Fibroblast of mammary gland (primary cell): ENCODE measurements around the gene MED15.

Experiments
- DNase-seq: peaks from one replicate; pipeline ENCODE4 v3.0.0-alpha.2; 2010; ENCODE audit warnings: low read depth
- H3K4me3 ChIP-seq: 2 replicates; pipeline ENCODE4 v1.5.1; 2011; ENCODE audit warnings: low read depth, mild to moderate bottlenecking, low read length, moderate library complexity; ENCODE audit not compliant: control insufficient read depth
- TF ChIP-seq, protein P1 (sequence below): conservative IDR thresholded peaks from 2 replicates; pipeline ENCODE4 v1.5.1; 2011; ENCODE audit warnings: low read depth, low read length, inconsistent platforms; ENCODE audit not compliant: control insufficient read depth, insufficient read depth

Gene MED15

DNA sequence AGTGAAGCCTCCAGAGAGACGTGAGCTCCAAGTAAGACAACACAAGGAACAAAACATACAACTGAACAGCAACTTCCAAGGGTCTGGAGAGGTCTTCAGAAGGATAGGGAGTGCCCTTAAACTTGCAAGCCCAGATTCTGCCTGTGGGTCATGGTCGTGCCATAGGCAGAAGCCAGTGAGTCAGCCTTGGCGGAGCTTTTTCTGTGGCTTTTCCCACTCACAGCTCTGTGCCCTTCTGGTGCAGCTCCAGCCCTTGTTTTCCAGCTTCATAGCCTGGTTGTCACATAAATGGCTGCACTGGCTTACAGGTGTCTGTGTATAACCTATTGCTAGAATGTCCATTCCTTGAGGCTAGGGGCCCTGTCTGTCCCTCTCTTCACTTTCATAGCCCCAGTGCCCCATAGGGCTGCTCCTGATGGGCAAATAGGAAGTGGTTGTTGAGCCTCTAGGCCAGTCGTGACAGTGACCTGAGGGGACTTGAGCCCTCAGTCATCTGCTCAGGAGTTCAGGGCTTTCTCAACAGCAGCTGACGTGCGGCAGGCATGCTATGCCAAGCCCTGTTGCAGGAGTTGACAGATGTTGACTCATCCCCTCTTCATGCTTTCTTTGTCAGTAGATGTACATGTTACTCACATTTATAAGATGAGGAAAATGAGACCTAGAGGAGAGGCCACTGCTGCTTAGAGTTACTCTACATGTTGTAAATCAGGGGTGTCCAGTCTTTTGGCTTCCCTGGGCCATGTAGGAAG is 7.4 kb downstream of the MED15 start:
- TF ChIP-seq, protein P1, sequence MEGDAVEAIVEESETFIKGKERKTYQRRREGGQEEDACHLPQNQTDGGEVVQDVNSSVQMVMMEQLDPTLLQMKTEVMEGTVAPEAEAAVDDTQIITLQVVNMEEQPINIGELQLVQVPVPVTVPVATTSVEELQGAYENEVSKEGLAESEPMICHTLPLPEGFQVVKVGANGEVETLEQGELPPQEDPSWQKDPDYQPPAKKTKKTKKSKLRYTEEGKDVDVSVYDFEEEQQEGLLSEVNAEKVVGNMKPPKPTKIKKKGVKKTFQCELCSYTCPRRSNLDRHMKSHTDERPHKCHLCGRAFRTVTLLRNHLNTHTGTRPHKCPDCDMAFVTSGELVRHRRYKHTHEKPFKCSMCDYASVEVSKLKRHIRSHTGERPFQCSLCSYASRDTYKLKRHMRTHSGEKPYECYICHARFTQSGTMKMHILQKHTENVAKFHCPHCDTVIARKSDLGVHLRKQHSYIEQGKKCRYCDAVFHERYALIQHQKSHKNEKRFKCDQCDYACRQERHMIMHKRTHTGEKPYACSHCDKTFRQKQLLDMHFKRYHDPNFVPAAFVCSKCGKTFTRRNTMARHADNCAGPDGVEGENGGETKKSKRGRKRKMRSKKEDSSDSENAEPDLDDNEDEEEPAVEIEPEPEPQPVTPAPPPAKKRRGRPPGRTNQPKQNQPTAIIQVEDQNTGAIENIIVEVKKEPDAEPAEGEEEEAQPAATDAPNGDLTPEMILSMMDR = no peak
- no peak overlapping the region for H3K4me3 ChIP-seq

DNA sequence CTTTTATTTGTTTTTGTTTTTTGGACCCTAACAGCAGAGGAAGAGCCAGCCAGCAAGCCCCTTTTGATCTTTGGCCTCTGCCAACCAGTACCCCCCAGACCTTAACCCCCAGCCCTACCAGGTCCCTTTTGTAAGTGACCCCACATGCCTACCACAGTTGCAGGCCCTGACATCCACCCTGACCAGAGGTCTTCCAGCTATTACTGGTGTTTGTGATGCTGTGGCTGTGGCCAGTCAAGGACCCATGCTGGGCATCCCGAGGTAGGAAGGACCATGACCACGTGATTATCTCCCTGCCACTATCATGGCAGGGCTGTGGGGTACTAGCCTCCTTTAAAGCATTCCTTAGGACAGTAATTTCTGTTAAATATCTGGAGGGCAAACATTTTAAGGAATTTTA is 9.0 kb downstream of the MED15 start:
- no peak for DNase-seq
- TF ChIP-seq, protein P1 = no peak
- H3K4me3 ChIP-seq = no peak overlapping the region

More for the DNA sequence above, 7.4 kb downstream of the MED15 start:
- peak; percentile 95 for DNase-seq

DNA sequence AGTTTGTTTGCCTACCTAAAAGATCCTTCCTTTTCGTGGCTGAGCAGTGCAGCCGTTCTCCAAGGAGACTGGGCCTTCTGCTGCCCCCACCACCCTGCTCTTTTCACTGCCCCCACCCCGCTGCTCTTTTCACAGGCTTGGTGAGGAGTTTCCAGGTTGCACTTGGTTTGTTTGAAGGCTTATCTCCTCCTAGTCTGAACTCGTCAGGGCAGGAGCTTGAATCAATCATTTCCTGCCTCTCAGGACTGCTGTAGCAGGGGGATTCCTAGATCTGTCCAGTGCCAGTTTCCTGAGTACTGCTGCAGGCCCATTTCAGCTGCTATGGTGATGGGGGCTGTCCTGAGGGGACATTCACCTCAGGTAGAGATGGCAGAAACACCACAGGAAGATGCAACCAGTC is 10.0 kb downstream of the MED15 start:
- no peak for DNase-seq
- TF ChIP-seq, protein P1 = no peak

DNA sequence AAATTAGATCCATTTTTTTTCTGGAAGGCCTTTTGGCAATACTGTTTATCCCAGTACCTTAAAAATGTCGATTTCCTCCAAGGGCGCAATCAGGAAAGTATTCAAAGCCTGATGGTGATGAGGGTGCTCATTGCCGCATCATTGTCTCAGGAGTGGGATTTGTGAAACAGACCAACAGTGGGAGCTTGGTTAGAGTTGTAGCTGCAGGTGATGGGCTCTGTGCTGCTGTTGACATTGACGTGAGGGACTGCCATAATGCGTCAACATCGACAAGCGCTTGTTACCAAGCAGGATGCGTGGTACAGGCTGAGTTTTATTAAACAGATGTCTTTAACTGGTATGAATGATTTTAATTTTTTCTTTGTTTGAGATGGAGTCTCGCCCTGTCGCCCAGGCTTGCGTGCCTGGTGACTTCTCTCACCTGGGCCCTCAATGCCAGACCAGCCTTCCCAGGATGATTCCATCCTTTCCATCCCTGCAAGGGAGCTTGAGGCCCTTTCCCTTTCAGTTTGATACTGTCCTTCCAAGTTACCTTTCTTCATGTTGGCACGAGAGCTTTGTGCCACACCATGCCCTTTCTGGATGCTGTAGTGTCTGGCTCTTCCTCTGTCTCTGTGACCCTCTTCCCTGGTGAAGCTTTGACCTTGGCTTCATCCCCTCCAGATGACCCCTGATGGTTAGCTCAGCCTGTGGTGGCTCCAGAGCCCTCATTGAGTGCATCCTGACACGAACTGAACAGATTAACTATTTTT is 10.6 kb downstream of the MED15 start:
- TF ChIP-seq, protein P1 = no peak
- H3K4me3 ChIP-seq = no peak overlapping the region
- DNase-seq = no peak

More for the DNA sequence above, 10.0 kb downstream of the MED15 start:
- H3K4me3 ChIP-seq = no peak overlapping the region

DNA sequence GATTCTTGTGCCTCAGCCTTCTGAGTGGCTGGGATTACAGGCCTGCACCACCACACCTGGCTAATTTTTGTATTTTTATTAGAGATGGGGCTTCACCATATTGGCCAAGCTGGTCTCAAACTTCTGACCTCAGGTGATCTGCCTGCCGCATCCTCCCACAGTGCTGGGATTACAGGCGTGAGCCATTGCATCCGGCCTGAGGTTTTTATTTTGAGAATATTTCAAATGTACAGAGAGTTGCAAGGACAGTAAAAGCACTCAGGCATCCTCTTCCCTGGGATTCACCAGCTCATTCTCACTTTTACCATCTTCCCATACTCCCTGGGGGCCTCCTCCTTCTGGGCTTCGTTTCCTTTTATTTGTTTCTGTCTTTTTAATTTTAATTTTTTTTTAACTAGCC is 12.1 kb downstream of the MED15 start:
- DNase-seq = no peak

DNA sequence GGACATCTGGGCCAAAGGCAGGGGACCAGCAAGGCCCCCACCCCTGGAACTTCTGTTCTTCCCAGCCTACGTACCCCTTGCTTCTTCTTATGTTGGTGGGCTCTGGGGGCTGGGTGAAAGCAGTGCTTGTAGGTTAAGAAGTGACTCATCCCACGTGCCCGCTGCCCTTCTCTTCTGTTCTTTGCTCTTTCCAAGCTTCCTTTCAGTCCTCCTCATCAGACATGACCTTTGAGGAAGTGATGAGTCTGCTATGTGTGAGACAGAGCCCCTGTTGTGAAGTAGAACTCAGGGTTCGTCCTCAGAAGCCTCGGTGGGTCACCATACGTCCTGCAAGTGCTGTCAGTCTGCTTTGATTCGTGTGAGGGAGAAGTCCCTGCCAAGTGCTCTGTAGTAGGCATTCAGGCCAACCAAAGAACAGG is 12.7 kb downstream of the MED15 start:
- TF ChIP-seq, protein P1 = no peak
- peak; percentile 87 for DNase-seq
- H3K4me3 ChIP-seq = no peak overlapping the region

More for the DNA sequence above, 12.1 kb downstream of the MED15 start:
- TF ChIP-seq, protein P1 = no peak
- H3K4me3 ChIP-seq = no peak overlapping the region
